ENCODE data around the gene NOXA1.

DNA sequence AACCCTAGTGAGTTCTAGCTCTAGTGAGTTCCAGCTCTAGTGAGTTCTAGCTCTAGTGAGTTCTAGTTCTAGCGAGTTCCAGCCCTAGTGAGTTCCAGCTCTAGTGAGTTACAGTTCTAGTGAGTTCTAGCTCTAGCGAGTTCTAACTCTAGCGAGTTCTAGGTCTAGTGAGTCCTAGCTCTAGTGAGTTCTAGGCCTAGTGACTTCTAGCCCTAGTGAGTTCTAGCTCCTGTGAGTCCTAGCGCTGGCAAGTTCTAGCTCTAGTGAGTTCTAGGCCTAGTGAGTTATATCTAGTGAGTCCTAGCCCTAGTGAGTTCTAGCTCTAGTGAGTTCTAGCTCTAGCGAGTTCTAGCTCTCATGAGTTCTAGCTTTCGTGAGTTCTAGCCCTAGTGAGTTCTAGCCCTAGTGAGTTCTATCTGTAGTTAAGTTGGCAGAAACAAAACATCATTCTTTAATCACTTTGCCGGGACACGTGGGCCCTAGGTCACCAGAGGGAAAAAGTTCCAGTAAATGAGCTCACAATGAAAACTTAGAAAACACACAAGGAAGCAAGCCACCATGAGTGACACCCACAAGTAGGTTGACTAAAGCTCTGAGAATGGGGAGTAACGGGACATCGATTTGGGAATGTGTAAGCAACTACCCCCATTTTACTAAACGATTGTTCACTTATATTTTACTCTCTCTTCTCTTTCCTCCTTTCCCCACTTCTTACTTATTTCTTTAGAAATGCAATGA, 47.7 kb upstream of the NOXA1 start:
- TF ChIP-seq, protein P1, sequence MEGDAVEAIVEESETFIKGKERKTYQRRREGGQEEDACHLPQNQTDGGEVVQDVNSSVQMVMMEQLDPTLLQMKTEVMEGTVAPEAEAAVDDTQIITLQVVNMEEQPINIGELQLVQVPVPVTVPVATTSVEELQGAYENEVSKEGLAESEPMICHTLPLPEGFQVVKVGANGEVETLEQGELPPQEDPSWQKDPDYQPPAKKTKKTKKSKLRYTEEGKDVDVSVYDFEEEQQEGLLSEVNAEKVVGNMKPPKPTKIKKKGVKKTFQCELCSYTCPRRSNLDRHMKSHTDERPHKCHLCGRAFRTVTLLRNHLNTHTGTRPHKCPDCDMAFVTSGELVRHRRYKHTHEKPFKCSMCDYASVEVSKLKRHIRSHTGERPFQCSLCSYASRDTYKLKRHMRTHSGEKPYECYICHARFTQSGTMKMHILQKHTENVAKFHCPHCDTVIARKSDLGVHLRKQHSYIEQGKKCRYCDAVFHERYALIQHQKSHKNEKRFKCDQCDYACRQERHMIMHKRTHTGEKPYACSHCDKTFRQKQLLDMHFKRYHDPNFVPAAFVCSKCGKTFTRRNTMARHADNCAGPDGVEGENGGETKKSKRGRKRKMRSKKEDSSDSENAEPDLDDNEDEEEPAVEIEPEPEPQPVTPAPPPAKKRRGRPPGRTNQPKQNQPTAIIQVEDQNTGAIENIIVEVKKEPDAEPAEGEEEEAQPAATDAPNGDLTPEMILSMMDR (IDR thresholded peaks at IDR 0.05) = no peak
- no peak for TF ChIP-seq POLR2A (IDR thresholded peaks at IDR 0.05)

All from lower leg skin (tissue), 3 donors.